ENCODE results near the gene KCTD1. TPM values are rescaled to one million over a fixed set of nuclear protein-coding genes. Genes with fewer than 3 reads are reported as not detected.

Gene KCTD1
- total and polyA plus RNA-seq, 2 of the 4 experiments (the other 2 are of a cell fraction) = 5.0 to 5.8 TPM

DNA sequence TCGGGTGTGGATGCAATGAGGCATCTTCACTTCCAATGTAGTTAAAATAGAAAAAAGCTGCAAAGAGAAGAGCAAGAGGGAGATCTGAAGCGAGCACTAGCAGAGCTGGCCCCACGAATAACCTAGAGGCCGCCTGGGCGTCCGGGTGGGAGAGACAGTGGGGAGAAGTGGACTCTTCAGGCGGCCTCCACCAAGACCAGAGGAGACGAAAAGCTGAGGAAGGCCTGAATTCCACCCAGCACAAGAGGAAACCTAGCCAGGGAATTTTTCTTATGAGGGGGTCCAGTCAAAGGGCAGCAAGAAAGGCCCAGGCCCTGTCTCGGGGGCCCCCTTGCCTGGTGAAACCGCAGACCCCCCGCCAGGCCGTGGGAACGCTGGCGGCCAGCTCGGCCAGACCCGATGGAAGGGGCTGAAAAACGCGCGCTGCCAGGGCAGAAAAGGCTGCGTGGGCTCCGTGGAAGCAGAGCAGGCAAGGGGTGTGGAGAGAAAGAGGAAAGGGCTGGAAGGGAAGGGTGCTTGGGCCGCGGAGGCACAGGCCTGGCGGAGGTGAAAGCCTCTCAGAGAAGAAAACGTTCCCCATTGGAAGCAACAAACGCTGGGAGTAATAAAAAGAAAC lies 69.2 kb downstream of the KCTD1 start:
- peak overlapping the region; percentile 36 for H2AFZ ChIP-seq (replicated peaks; ENCODE audit: low read length, poor library complexity)
- H3K9ac ChIP-seq (ENCODE audit: low read depth, low read length) = no peak overlapping the region
- H2AK5ac ChIP-seq (ENCODE audit: low read depth, low read length) = peak overlapping the region; percentile 42; the same call in 1 of the 2 replicates
- peak overlapping the region in 1 of 2 experiments; percentile 86; a peak in 1 of 4 replicates for H4K8ac ChIP-seq (ENCODE audit: low read depth in 2 of 2, low read length in 2 of 2)
- intact Hi-C loops (cut with micrococcal nuclease) (no loop called here), dilution Hi-C loops (cut with HindIII; ENCODE audit: low sequenced_read_pairs, unreplicated experiment) (no loop called here), in situ Hi-C loops (cut with MboI; ENCODE audit: low sequenced_read_pairs) (no loop called here)
- H2BK5ac ChIP-seq (ENCODE audit: low read depth, low read length, poor library complexity, severe bottlenecking) = peak overlapping the region; percentile 10
- peak overlapping the region; percentile 51 for H3K4ac ChIP-seq (ENCODE audit: low read depth, low read length)
- H3K14ac ChIP-seq (replicated peaks; ENCODE audit: low read depth, low read length) = no peak overlapping the region; the same call in 1 of the 2 replicates
- peak overlapping the region; percentile 30; the same call in 1 of the 2 replicates for H2BK20ac ChIP-seq (ENCODE audit: low read depth, low read length)
- H3K4me3 ChIP-seq (ENCODE audit: insufficient read depth, low read depth, low read length) = no peak overlapping the region
- DNase-seq (no peak), ATAC-seq (ENCODE audit: low read depth) (no peak)
- POLR2A ChIA-PET (ENCODE audit: unreplicated experiment) = interaction anchor here (0.6 kb wide), 1 partner anchor 817 kb away, joined by 11 read pairs; no protein-coding TSS in a partner anchor
- H3K36me3 ChIP-seq (ENCODE audit: control insufficient read depth, insufficient read depth, low read length) = no peaks in the 10 kb centered on the region
- no peaks in the 10 kb centered on the region for H3K27me3 ChIP-seq (ENCODE audit: control insufficient read depth, insufficient read depth, low read length)
- H3K23ac ChIP-seq (ENCODE audit: low read depth, low read length) = no peak overlapping the region
- H3K79me1 ChIP-seq (ENCODE audit: low read depth in 1 of 2, low read length in 2 of 2) = peaks cover 0 to 6% of the 10 kb centered on the region in 2 experiments; a peak in 1 of 4 replicates
- peak overlapping the region; percentile 50 for H2BK120ac ChIP-seq (ENCODE audit: low read depth, low read length)
- no peaks in the 10 kb centered on the region for H4K20me1 ChIP-seq (ENCODE audit: insufficient read depth, low read length)
- peak overlapping the region; percentile 46 for H3K27ac ChIP-seq (ENCODE audit: insufficient read depth, low read length)
- H3K9me3 ChIP-seq (ENCODE audit: control insufficient read depth, insufficient read depth, low read length) = no peaks in the 10 kb centered on the region
- no peak overlapping the region for H3K4me2 ChIP-seq (ENCODE audit: low read depth, low read length)
- peak overlapping the region; percentile 47; the same call in 1 of the 3 replicates for H2BK15ac ChIP-seq (ENCODE audit: low read depth, low read length)
- peaks cover 18% of the 10 kb centered on the region for H3K4me1 ChIP-seq (ENCODE audit: control insufficient read depth, insufficient read depth, low read length)
- H3K9me1 ChIP-seq (ENCODE audit: insufficient read depth, low read length) = peaks cover 12% of the 10 kb centered on the region
- 87% methylated on average over 17 of the region's 26 CpGs; no CpG with 5 or more reads in 1 of the 2 experiments for WGBS, 2 experiments (ENCODE audit: extremely low coverage in 2 of 2, insufficient read length in 1 of 2)
- H3K56ac ChIP-seq (ENCODE audit: extremely low read depth, insufficient read depth, low read length) = no peak overlapping the region
- no peak overlapping the region for H2AK9ac ChIP-seq (replicated peaks; ENCODE audit: low read depth, low read length, poor library complexity)
- peak overlapping the region; percentile 2 for H4K5ac ChIP-seq (ENCODE audit: low read depth, low read length)
- no TSS peak for BruUV-seq (replicated peaks)
- CTCF ChIA-PET = no interaction called here
- peak overlapping the region; percentile 46 for H4K91ac ChIP-seq (ENCODE audit: insufficient read depth, low read depth, low read length)
- peak overlapping the region; percentile 2; the same call in 1 of the 2 replicates for H3K18ac ChIP-seq (ENCODE audit: low read depth, low read length)
- TF ChIP-seq CEBPB (IDR thresholded peaks at IDR 0.05; ENCODE audit: low read depth, low read length) = no peak
- no peak for TF ChIP-seq RCOR1 (IDR thresholded peaks at IDR 0.05; ENCODE audit: insufficient replicate concordance, low read length)
- no peak for TF ChIP-seq MXI1 (IDR thresholded peaks at IDR 0.05; ENCODE audit: borderline replicate concordance, low read depth, low read length)
- no peak for TF ChIP-seq USF2 (IDR thresholded peaks at IDR 0.05; ENCODE audit: low read depth, low read length)
- TF ChIP-seq, protein P1, sequence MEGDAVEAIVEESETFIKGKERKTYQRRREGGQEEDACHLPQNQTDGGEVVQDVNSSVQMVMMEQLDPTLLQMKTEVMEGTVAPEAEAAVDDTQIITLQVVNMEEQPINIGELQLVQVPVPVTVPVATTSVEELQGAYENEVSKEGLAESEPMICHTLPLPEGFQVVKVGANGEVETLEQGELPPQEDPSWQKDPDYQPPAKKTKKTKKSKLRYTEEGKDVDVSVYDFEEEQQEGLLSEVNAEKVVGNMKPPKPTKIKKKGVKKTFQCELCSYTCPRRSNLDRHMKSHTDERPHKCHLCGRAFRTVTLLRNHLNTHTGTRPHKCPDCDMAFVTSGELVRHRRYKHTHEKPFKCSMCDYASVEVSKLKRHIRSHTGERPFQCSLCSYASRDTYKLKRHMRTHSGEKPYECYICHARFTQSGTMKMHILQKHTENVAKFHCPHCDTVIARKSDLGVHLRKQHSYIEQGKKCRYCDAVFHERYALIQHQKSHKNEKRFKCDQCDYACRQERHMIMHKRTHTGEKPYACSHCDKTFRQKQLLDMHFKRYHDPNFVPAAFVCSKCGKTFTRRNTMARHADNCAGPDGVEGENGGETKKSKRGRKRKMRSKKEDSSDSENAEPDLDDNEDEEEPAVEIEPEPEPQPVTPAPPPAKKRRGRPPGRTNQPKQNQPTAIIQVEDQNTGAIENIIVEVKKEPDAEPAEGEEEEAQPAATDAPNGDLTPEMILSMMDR (conservative IDR thresholded peaks at IDR 0.05; ENCODE audit: low read depth, low read length) = no peak
- no peak for TF ChIP-seq NFE2L2 (IDR thresholded peaks at IDR 0.05; ENCODE audit: low read depth, low read length)
- TF ChIP-seq SMC3 (IDR thresholded peaks at IDR 0.05; ENCODE audit: low read depth, low read length) = no peak
- TF ChIP-seq MAFK (IDR thresholded peaks at IDR 0.05; ENCODE audit: low read depth, low read length) = no peak
- no peak for TF ChIP-seq RFX5 (IDR thresholded peaks at IDR 0.05; ENCODE audit: low read depth, low read length)
- no peak for TF ChIP-seq BHLHE40 (IDR thresholded peaks at IDR 0.05; ENCODE audit: low read depth, low read length)
- TF ChIP-seq FOS (IDR thresholded peaks at IDR 0.05; ENCODE audit: low read depth, low read length) = no peak
- no peak for TF ChIP-seq MAZ (IDR thresholded peaks at IDR 0.05; ENCODE audit: borderline replicate concordance, low read depth, low read length)
- TF ChIP-seq POLR2A (IDR thresholded peaks at IDR 0.05; ENCODE audit: low read depth, low read length) = no peak
- TF ChIP-seq CHD1 (IDR thresholded peaks at IDR 0.05; ENCODE audit: low read depth, low read length) = no peak
- no peak for TF ChIP-seq RAD21 (IDR thresholded peaks at IDR 0.05; ENCODE audit: low read length)
